HepG2 (cell line): ENCODE measurements around the gene EGFL8. TPM values are rescaled to one million over a fixed set of nuclear protein-coding genes. Genes with fewer than 3 reads are reported as not detected.

Experiments used
- TMF1 ChIP-seq: sonication (generic); formaldehyde crosslinking; IDR thresholded peaks from 2 replicates; pipeline ENCODE4 v1.8.1; 2022; ENCODE audit warnings: low read depth, missing genetic modification reagents
- ZNF367 ChIP-seq: sonication (generic); formaldehyde crosslinking; IDR thresholded peaks from 2 replicates; pipeline ENCODE4 v1.4.0; 2020; ENCODE audit warnings: missing genetic modification reagents, borderline replicate concordance
- ZNF569 ChIP-seq: sonication (generic); formaldehyde crosslinking; IDR thresholded peaks from 2 replicates; pipeline ENCODE4 v1.5.0; 2020; ENCODE audit warnings: mild to moderate bottlenecking, missing genetic modification reagents, moderate library complexity, borderline replicate concordance
- polyA plus RNA-seq, 8 experiments: library from polyadenylated mRNA; depleted of rRNA in 3 of 8; stranded (reverse) in 7 of 8; unstranded in 1 of 8; fragments of >200 nt; fragmentation: Illumina TruSeq in 4 of 8; extraction: Trizol in 4 of 8; gene quantifications; 2 replicates each; pipeline versions ENCODE4 v1.2.1 to v1.2.3, GENCODE V29; 2011 to 2016; ENCODE audit warnings: low read depth in 4 of 8, missing spikeins in 1 of 8, mixed read lengths in 1 of 8; ENCODE audit not compliant: insufficient read depth in 1 of 8
- total RNA-seq, 5 experiments: library from RNA; depleted of rRNA; stranded (reverse); fragments of >200 nt; fragmentation: Illumina TruSeq; extraction: Trizol; gene quantifications; 2 replicates each; pipeline ENCODE4 v1.2.3, GENCODE V29; 2016; ENCODE audit warnings: low read depth in 1 of 5
- TF ChIP-seq, protein P1 (sequence below): sonication (generic); formaldehyde crosslinking; IDR thresholded peaks from 2 replicates; pipeline ENCODE4 v1.4.0; 2020; ENCODE audit warnings: low read depth, missing genetic modification reagents
- TF ChIP-seq, protein P2 (sequence below), 2 experiments: fragments of 450-650 bp in 1 of 2; sonication (generic) in 1 of 2; formaldehyde crosslinking in 1 of 2; IDR thresholded peaks; 2 replicates each; pipeline versions ENCODE4 v1.6.1 to v1.8.0; 2016 to 2022; ENCODE audit warnings: antibody characterized with exemption in 1 of 2, mild to moderate bottlenecking in 1 of 2, missing genetic modification reagents in 1 of 2
- TF ChIP-seq, protein P3 (sequence below): sonication (generic); formaldehyde crosslinking; conservative IDR thresholded peaks from 2 replicates; pipeline ENCODE4 v1.4.0; 2020; ENCODE audit warnings: mild to moderate bottlenecking, missing genetic modification reagents, moderate library complexity
- TF ChIP-seq, protein P4 (sequence below): sonication (generic); formaldehyde crosslinking; IDR thresholded peaks from 2 replicates; pipeline ENCODE4 v1.8.0; 2022; ENCODE audit warnings: mild to moderate bottlenecking, missing genetic modification reagents; ENCODE audit not compliant: insufficient replicate concordance

The EGFL8 gene
- total and polyA plus RNA-seq, 2 of the 13 experiments (the other 11 are each of a cell fraction or from before 2014, with no cell fraction given): 10.0 to 11.5 TPM

DNA sequence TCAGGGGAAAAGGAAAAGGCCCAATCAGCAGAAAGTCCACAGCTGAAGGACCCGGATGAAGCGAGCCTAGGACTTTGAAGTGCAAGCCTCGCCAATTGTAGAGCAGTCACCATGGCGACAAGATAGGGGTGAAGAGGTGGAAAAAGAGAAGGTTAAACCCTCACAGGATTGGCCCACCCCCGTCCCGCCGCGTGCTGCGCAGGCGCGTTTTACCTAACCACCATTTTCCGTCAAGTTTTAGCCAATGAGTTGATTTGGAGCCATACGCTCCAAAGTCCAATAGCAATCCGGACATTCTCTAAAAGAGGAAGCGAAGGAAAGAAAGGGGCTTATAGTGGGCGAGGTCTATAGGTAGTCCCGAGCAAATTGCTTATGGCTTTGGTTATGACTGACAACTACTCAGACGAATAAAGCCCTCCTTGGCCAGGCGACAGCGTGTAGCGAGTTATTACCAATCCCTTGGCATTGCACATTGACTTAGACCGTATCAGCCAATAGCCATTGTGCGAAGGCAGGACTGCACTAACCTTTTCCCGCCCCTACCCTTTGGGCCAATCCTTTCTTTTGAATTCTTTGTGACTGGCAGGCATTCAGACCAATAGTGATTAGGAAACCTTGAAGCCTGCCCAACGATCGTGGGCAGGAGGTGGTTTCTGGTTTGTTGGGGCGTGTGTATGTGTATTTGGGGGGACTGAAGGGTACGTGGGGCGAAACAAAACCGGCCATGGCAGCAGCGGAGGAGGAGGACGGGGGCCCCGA lies 13.6 kb downstream of the EGFL8 start, which contains the start of gene RNF5 (continued):
- TF ChIP-seq, protein P1, sequence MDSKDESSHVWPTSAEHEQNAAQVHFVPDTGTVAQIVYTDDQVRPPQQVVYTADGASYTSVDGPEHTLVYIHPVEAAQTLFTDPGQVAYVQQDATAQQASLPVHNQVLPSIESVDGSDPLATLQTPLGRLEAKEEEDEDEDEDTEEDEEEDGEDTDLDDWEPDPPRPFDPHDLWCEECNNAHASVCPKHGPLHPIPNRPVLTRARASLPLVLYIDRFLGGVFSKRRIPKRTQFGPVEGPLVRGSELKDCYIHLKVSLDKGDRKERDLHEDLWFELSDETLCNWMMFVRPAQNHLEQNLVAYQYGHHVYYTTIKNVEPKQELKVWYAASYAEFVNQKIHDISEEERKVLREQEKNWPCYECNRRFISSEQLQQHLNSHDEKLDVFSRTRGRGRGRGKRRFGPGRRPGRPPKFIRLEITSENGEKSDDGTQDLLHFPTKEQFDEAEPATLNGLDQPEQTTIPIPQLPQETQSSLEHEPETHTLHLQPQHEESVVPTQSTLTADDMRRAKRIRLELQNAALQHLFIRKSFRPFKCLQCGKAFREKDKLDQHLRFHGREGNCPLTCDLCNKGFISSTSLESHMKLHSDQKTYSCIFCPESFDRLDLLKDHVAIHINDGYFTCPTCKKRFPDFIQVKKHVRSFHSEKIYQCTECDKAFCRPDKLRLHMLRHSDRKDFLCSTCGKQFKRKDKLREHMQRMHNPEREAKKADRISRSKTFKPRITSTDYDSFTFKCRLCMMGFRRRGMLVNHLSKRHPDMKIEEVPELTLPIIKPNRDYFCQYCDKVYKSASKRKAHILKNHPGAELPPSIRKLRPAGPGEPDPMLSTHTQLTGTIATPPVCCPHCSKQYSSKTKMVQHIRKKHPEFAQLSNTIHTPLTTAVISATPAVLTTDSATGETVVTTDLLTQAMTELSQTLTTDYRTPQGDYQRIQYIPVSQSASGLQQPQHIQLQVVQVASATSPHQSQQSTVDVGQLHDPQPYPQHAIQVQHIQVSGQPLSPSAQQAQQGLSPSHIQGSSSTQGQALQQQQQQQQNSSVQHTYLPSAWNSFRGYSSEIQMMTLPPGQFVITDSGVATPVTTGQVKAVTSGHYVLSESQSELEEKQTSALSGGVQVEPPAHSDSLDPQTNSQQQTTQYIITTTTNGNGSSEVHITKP (CRISPR knock-in tag): no peak; the same call in 1 of the 2 replicates
- TF ChIP-seq, protein P2, sequence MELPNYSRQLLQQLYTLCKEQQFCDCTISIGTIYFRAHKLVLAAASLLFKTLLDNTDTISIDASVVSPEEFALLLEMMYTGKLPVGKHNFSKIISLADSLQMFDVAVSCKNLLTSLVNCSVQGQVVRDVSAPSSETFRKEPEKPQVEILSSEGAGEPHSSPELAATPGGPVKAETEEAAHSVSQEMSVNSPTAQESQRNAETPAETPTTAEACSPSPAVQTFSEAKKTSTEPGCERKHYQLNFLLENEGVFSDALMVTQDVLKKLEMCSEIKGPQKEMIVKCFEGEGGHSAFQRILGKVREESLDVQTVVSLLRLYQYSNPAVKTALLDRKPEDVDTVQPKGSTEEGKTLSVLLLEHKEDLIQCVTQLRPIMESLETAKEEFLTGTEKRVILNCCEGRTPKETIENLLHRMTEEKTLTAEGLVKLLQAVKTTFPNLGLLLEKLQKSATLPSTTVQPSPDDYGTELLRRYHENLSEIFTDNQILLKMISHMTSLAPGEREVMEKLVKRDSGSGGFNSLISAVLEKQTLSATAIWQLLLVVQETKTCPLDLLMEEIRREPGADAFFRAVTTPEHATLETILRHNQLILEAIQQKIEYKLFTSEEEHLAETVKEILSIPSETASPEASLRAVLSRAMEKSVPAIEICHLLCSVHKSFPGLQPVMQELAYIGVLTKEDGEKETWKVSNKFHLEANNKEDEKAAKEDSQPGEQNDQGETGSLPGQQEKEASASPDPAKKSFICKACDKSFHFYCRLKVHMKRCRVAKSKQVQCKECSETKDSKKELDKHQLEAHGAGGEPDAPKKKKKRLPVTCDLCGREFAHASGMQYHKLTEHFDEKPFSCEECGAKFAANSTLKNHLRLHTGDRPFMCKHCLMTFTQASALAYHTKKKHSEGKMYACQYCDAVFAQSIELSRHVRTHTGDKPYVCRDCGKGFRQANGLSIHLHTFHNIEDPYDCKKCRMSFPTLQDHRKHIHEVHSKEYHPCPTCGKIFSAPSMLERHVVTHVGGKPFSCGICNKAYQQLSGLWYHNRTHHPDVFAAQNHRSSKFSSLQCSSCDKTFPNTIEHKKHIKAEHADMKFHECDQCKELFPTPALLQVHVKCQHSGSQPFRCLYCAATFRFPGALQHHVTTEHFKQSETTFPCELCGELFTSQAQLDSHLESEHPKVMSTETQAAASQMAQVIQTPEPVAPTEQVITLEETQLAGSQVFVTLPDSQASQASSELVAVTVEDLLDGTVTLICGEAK (IDR thresholded peaks at IDR 0.05): no peak
- TF ChIP-seq, protein P2 (CRISPR knock-in tag; IDR thresholded peaks at IDR 0.05): no peak; the same call in 1 of the 2 replicates
- TF ChIP-seq, protein P3, sequence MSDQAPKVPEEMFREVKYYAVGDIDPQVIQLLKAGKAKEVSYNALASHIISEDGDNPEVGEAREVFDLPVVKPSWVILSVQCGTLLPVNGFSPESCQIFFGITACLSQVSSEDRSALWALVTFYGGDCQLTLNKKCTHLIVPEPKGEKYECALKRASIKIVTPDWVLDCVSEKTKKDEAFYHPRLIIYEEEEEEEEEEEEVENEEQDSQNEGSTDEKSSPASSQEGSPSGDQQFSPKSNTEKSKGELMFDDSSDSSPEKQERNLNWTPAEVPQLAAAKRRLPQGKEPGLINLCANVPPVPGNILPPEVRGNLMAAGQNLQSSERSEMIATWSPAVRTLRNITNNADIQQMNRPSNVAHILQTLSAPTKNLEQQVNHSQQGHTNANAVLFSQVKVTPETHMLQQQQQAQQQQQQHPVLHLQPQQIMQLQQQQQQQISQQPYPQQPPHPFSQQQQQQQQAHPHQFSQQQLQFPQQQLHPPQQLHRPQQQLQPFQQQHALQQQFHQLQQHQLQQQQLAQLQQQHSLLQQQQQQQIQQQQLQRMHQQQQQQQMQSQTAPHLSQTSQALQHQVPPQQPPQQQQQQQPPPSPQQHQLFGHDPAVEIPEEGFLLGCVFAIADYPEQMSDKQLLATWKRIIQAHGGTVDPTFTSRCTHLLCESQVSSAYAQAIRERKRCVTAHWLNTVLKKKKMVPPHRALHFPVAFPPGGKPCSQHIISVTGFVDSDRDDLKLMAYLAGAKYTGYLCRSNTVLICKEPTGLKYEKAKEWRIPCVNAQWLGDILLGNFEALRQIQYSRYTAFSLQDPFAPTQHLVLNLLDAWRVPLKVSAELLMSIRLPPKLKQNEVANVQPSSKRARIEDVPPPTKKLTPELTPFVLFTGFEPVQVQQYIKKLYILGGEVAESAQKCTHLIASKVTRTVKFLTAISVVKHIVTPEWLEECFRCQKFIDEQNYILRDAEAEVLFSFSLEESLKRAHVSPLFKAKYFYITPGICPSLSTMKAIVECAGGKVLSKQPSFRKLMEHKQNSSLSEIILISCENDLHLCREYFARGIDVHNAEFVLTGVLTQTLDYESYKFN: peak; percentile 79
- TF ChIP-seq ZNF367 (CRISPR knock-in tag) (no peak), ZNF569 (CRISPR knock-in tag) (no peak), TMF1 (CRISPR knock-in tag) (no peak)
- TF ChIP-seq, protein P4, sequence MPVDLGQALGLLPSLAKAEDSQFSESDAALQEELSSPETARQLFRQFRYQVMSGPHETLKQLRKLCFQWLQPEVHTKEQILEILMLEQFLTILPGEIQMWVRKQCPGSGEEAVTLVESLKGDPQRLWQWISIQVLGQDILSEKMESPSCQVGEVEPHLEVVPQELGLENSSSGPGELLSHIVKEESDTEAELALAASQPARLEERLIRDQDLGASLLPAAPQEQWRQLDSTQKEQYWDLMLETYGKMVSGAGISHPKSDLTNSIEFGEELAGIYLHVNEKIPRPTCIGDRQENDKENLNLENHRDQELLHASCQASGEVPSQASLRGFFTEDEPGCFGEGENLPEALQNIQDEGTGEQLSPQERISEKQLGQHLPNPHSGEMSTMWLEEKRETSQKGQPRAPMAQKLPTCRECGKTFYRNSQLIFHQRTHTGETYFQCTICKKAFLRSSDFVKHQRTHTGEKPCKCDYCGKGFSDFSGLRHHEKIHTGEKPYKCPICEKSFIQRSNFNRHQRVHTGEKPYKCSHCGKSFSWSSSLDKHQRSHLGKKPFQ (CRISPR knock-in tag): no peak
